PC-3 (cell line): ENCODE data around the gene VASP. TPM values are rescaled to one million over a fixed set of nuclear protein-coding genes. Genes with fewer than 3 reads are reported as not detected.
A peak's percentile ranks its signal among the peaks of the same experiment; 100 is the strongest.

Source experiments
- ATAC-seq: fragments of 200-7000 bp; cut with Tn5 transposase; 2 replicates; pipeline ENCODE4 v1.9.1; 2020; ENCODE audit warnings: mild to moderate bottlenecking, moderate library complexity
- BruUV-seq: library from RNA; stranded (reverse); fragments of 400-500 nt; replicated peaks from 2 replicates; lab custom pipeline; 2021; lab: Mats Ljungman, UMichigan
- CTCF ChIA-PET: fragments of 300-600 bp; sonication (Branson Sonifier 250); formaldehyde crosslinking; loops from one replicate; lab custom pipeline; 2022; ENCODE audit warnings: antibody characterized with exemption; lab: Charles Lee
- POLR2A ChIA-PET: fragments of 300-600 bp; sonication (Branson Sonifier 250); formaldehyde crosslinking; loops from one replicate; lab custom pipeline; 2022; ENCODE audit warnings: antibody characterized with exemption; ENCODE audit not compliant: unreplicated experiment; lab: Charles Lee
- DNase-seq: peaks from one replicate; pipeline ENCODE4 v3.0.0-alpha.2; 2015
- H2AFZ ChIP-seq: fragments of 300-600 bp; sonication (generic); 2 replicates; pipeline ENCODE4 v1.6.0; 2016; ENCODE audit warnings: antibody characterized with exemption, low read length
- H3F3A ChIP-seq: fragments of 300-600 bp; sonication (generic); one replicate; pipeline ENCODE4 v1.6.0; 2017; ENCODE audit warnings: antibody characterized with exemption, low read length, control low read depth, mild to moderate bottlenecking; ENCODE audit not compliant: unreplicated experiment
- H3K27ac ChIP-seq: fragments of 300-600 bp; sonication (generic); 2 replicates; pipeline ENCODE4 v1.5.1; 2016; ENCODE audit warnings: mild to moderate bottlenecking, low read length
- H3K27me3 ChIP-seq: fragments of 300-600 bp; sonication (generic); 2 replicates; pipeline ENCODE4 v1.6.1; 2016; ENCODE audit warnings: low read length, mixed read lengths
- H3K36me3 ChIP-seq: fragments of 300-600 bp; sonication (generic); 2 replicates; pipeline ENCODE4 v1.6.1; 2016; ENCODE audit warnings: low read depth, mixed run types, low read length, mixed read lengths
- H3K4me1 ChIP-seq: fragments of 300-600 bp; sonication (generic); 2 replicates; pipeline ENCODE4 v1.5.1; 2016; ENCODE audit warnings: low read length; ENCODE audit not compliant: insufficient read depth
- H3K4me2 ChIP-seq: fragments of 300-600 bp; sonication (generic); 2 replicates; pipeline ENCODE4 v1.6.0; 2016; ENCODE audit warnings: low read length
- H3K4me3 ChIP-seq: fragments of 300-600 bp; sonication (generic); 2 replicates; pipeline ENCODE4 v1.5.1; 2016; ENCODE audit warnings: mild to moderate bottlenecking, low read length, mixed read lengths
- H3K79me2 ChIP-seq: fragments of 300-600 bp; sonication (generic); 2 replicates; pipeline ENCODE4 v1.6.1; 2017; ENCODE audit warnings: low read length, mixed read lengths
- H3K9ac ChIP-seq: fragments of 300-600 bp; sonication (generic); 2 replicates; pipeline ENCODE4 v1.6.0; 2016; ENCODE audit warnings: mild to moderate bottlenecking, low read length
- H3K9me2 ChIP-seq: fragments of 300-600 bp; sonication (generic); replicated peaks from 2 replicates; pipeline ENCODE4 v1.6.1; 2016; ENCODE audit warnings: mixed run types, low read length, mixed read lengths
- H3K9me3 ChIP-seq: fragments of 300-600 bp; sonication (generic); 2 replicates; pipeline ENCODE4 v1.6.1; 2016; ENCODE audit warnings: low read length, mixed read lengths
- H4K20me1 ChIP-seq: fragments of 300-600 bp; sonication (generic); 2 replicates; pipeline ENCODE4 v1.6.1; 2016; ENCODE audit warnings: low read length, mixed read lengths
- CTCF ChIP-seq: fragments of 300-600 bp; sonication (generic); conservative IDR thresholded peaks from 2 replicates; pipeline ENCODE4 v1.5.1; 2017; ENCODE audit warnings: antibody characterized with exemption, low read depth, mild to moderate bottlenecking, low read length
- EZH2 ChIP-seq: fragments of 300-600 bp; sonication (generic); IDR thresholded peaks from one replicate; pipeline ENCODE4 v1.6.1; 2017; ENCODE audit warnings: antibody characterized with exemption, mild to moderate bottlenecking, low read length; ENCODE audit not compliant: unreplicated experiment
- EZH2phosphoT487 ChIP-seq: fragments of 300-600 bp; sonication (generic); IDR thresholded peaks from 2 replicates; pipeline ENCODE4 v1.6.1; 2018; ENCODE audit warnings: mild to moderate bottlenecking, antibody characterized with exemption, low read length, borderline replicate concordance
- intact Hi-C: fragments of 100-400 bp; cut with micrococcal nuclease; formaldehyde crosslinking; loops from 2 replicates; pipeline ENCODE4 v1.9.0; 2023
- total RNA-seq: library from RNA; depleted of rRNA; stranded (reverse); fragments of >200 nt; gene quantifications from 2 replicates; pipeline ENCODE4 v1.2.3, GENCODE V29; 2014

The VASP gene
- total RNA-seq, 1 experiment from 2014 or later, result 120 TPM

DNA sequence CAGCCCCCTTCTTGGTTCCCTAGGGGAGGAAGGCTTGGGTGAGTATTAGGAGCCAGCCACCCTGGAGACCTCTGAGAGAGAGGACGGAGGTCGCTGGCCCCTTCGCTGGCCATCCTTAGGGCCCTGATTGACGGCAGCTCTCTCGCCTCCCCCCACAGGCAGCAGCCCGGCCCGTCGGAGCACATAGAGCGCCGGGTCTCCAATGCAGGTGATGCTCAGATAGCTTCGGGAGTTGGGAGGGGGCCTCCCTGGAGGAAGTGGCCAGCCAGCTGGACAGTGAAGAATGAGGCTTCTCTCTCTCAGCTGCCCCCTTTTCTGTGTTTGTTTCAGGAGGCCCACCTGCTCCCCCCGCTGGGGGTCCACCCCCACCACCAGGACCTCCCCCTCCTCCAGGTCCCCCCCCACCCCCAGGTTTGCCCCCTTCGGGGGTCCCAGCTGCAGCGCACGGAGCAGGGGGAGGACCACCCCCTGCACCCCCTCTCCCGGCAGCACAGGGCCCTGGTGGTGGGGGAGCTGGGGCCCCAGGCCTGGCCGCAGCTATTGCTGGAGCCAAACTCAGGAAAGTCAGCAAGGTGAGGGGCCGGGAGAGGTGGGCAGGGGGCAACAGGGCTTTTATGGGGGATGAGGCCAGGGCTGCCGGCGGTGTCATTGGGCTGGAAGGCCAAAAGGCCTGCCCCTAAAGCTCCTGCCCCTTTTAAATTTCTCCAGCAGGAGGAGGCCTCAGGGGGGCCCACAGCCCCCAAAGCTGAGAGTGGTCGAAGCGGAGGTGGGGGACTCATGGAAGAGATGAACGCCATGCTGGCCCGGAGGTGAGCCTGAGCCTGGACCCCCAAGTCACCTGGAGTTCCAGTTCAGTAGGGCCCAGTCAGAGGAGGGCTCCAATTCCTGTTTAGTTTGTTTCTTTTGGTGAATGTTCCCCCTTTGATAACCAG, 15.0 kb downstream of the VASP start:
- Histone ChIP-seq H3K9ac (no peak overlapping the region), H3F3A (peaks cover 8% of the 10 kb centered on the region), H3K27ac (no peak overlapping the region), H2AFZ (no peak overlapping the region), H3K4me2 (no peak overlapping the region), H3K79me2 (no peaks in the 10 kb centered on the region), H3K4me1 (peaks cover 6% of the 10 kb centered on the region), H3K9me3 (no peaks in the 10 kb centered on the region), H3K4me3 (no peak overlapping the region), H4K20me1 (no peaks in the 10 kb centered on the region), H3K36me3 (peaks cover 19% of the 10 kb centered on the region), H3K27me3 (no peaks in the 10 kb centered on the region), H3K9me2 (no peaks in the 10 kb centered on the region)
- intact Hi-C loops, result loop anchor here (2.0 kb wide), 1 partner anchor 49 kb away; no protein-coding TSS in a partner anchor
- no peak for ATAC-seq
- TF ChIP-seq CTCF (no peak), EZH2phosphoT487 (no peak), EZH2 (no peak)
- ChIA-PET CTCF (no interaction called here), POLR2A (no interaction called here)
- BruUV-seq, result no TSS peak
- DNase-seq, result no peak

DNA sequence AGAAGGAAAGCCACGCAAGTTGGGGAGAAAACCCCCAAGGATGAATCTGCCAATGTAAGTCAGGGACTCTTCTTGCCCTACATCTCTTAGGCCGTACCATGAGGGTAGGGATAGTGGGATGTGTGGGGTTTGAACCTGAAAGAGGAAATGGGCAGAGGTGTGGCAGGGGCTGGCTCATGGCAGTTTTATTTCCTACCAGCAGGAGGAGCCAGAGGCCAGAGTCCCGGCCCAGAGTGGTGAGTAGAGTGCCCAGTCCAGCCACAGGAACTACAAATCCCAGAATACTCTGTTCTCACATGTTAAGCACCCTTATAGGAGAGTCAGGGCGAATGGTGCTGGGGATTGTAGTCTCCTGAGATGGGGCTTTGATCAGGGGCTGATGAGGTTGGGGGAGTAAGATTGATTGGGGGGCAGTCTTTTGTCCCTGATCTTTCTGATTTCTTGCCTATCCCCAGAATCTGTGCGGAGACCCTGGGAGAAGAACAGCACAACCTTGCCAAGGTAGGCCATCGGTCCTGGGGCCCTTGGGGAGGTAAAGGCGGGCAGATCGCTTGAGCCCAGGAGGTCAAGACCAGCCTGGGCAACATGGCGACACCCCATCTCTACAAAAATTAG, 16.5 kb downstream of the VASP start:
- POLR2A ChIA-PET, result no interaction called here
- peak; percentile 83 for DNase-seq
- TF ChIP-seq EZH2 (no peak), CTCF (peak; percentile 82), EZH2phosphoT487 (no peak)
- H3K36me3 ChIP-seq, result peaks cover 19% of the 10 kb centered on the region
- peaks cover 12% of the 10 kb centered on the region for H3F3A ChIP-seq
- H3K9me3 ChIP-seq, result no peaks in the 10 kb centered on the region
- CTCF ChIA-PET, result interaction anchor here (0.6 kb wide), 1 partner anchor 34 kb away, joined by 4 read pairs; no protein-coding TSS in a partner anchor
- no peak overlapping the region for H2AFZ ChIP-seq
- intact Hi-C loops, result loop anchor here (2.0 kb wide), 1 partner anchor 47 kb away; no protein-coding TSS in a partner anchor
- BruUV-seq, result no TSS peak
- H3K9ac ChIP-seq, result no peak overlapping the region
- peaks cover 9% of the 10 kb centered on the region for H3K4me1 ChIP-seq
- H4K20me1 ChIP-seq, result no peaks in the 10 kb centered on the region
- H3K27me3 ChIP-seq, result no peaks in the 10 kb centered on the region
- H3K79me2 ChIP-seq, result no peaks in the 10 kb centered on the region
- ATAC-seq, result peak; percentile 46
- H3K4me2 ChIP-seq, result no peak overlapping the region
- no peak overlapping the region for H3K4me3 ChIP-seq
- no peak overlapping the region for H3K27ac ChIP-seq
- H3K9me2 ChIP-seq, result no peaks in the 10 kb centered on the region
